ENCODE data around the gene PFN2. TPM values are rescaled to one million over a fixed set of nuclear protein-coding genes. Genes with fewer than 3 reads are reported as not detected.
"Not testable (repeated sequence)": the region's sequence is repeated elsewhere in the genome, so short reads cannot be mapped to it uniquely, and the experiment has no call there.

The PFN2 gene
- total RNA-seq, 1 donor from 2014 or later, result 0.47 TPM

GRCh38 chr3:149963485-149963884 lies 7.2 kb downstream of the PFN2 start:
- no peak overlapping the region for H3K27ac Mint-ChIP-seq
- H3K36me3 Mint-ChIP-seq (ENCODE audit: low read depth), result peaks cover 4% of the 10 kb centered on the region
- no peaks in the 10 kb centered on the region for H3K9me3 Mint-ChIP-seq
- no peak overlapping the region for H3K4me3 Mint-ChIP-seq
- intact Hi-C loops (cut with micrococcal nuclease), result no loop called here
- H3K27me3 Mint-ChIP-seq (ENCODE audit: insufficient read depth), result peaks cover 7% of the 10 kb centered on the region
- peaks cover under 1% of the 10 kb centered on the region for H3K4me1 Mint-ChIP-seq (ENCODE audit: low read depth)
- no peak for DNase-seq (ENCODE audit: low spot score)

- Mint-ChIP-seq H3K27me3 (ENCODE audit: insufficient read depth) (no peaks in the 10 kb centered on the region), H3K4me3 (no peak overlapping the region), H3K27ac (no peak overlapping the region), H3K9me3 (no peaks in the 10 kb centered on the region), H3K4me1 (ENCODE audit: low read depth) (peaks cover 11% of the 10 kb centered on the region), H3K36me3 (ENCODE audit: low read depth) (peaks cover 4% of the 10 kb centered on the region)
- DNase-seq (ENCODE audit: low spot score), result no peak
- intact Hi-C loops (cut with micrococcal nuclease), result no loop called here
Observed at GRCh38 chr3:149959443-149959842, 11.3 kb downstream of the PFN2 start.

- no peaks in the 10 kb centered on the region for H3K27me3 Mint-ChIP-seq (ENCODE audit: insufficient read depth)
- no peak for DNase-seq (ENCODE audit: low spot score)
- intact Hi-C loops (cut with micrococcal nuclease), result loop anchor here (1.0 kb wide), 1 partner anchor 8 kb away; no protein-coding TSS in a partner anchor
- peaks cover 14% of the 10 kb centered on the region for H3K4me1 Mint-ChIP-seq (ENCODE audit: low read depth)
- H3K36me3 Mint-ChIP-seq (ENCODE audit: low read depth), result peaks cover 4% of the 10 kb centered on the region
- no peak overlapping the region for H3K27ac Mint-ChIP-seq
- no peak overlapping the region for H3K4me3 Mint-ChIP-seq
- H3K9me3 Mint-ChIP-seq, result no peaks in the 10 kb centered on the region
Observed at GRCh38 chr3:149958171-149958796, 12.4 kb downstream of the PFN2 start.

- DNase-seq (ENCODE audit: low spot score), result no peak
- Mint-ChIP-seq H3K4me3 (no peak overlapping the region), H3K27me3 (ENCODE audit: insufficient read depth) (no peaks in the 10 kb centered on the region), H3K4me1 (ENCODE audit: low read depth) (peaks cover 14% of the 10 kb centered on the region), H3K36me3 (ENCODE audit: low read depth) (peaks cover 4% of the 10 kb centered on the region), H3K27ac (no peak overlapping the region), H3K9me3 (no peaks in the 10 kb centered on the region)
- intact Hi-C loops (cut with micrococcal nuclease), result loop anchor here (1.0 kb wide), 1 partner anchor 9 kb away; no protein-coding TSS in a partner anchor
Observed at GRCh38 chr3:149957361-149958125, 13.2 kb downstream of the PFN2 start.

- H3K9me3 Mint-ChIP-seq, result no peaks in the 10 kb centered on the region
- H3K36me3 Mint-ChIP-seq (ENCODE audit: low read depth), result peaks cover under 1% of the 10 kb centered on the region
- intact Hi-C loops (cut with micrococcal nuclease), result no loop called here
- H3K4me1 Mint-ChIP-seq (ENCODE audit: low read depth), result peaks cover 14% of the 10 kb centered on the region
- no peak for DNase-seq (ENCODE audit: low spot score)
- H3K4me3 Mint-ChIP-seq, result no peak overlapping the region
- H3K27ac Mint-ChIP-seq, result no peak overlapping the region
- no peaks in the 10 kb centered on the region for H3K27me3 Mint-ChIP-seq (ENCODE audit: insufficient read depth)
Observed at GRCh38 chr3:149955449-149955848, 15.2 kb downstream of the PFN2 start.

GRCh38 chr3:149954812-149955211 lies 15.9 kb downstream of the PFN2 start:
- intact Hi-C loops (cut with micrococcal nuclease), result no loop called here
- Mint-ChIP-seq H3K27me3 (ENCODE audit: insufficient read depth) (no peaks in the 10 kb centered on the region), H3K9me3 (no peaks in the 10 kb centered on the region), H3K27ac (no peak overlapping the region), H3K36me3 (ENCODE audit: low read depth) (no peaks in the 10 kb centered on the region), H3K4me1 (ENCODE audit: low read depth) (peaks cover 14% of the 10 kb centered on the region), H3K4me3 (no peak overlapping the region)
- no peak for DNase-seq (ENCODE audit: low spot score)

GRCh38 chr3:149949181-149949580 lies 21.5 kb downstream of the PFN2 start:
- H3K9me3 Mint-ChIP-seq, result no peaks in the 10 kb centered on the region
- peaks cover under 1% of the 10 kb centered on the region for H3K4me1 Mint-ChIP-seq (ENCODE audit: low read depth)
- intact Hi-C loops (cut with micrococcal nuclease), result no loop called here
- H3K4me3 Mint-ChIP-seq, result no peak overlapping the region
- H3K36me3 Mint-ChIP-seq (ENCODE audit: low read depth), result peaks cover 1% of the 10 kb centered on the region
- DNase-seq (ENCODE audit: low spot score), result no peak
- no peak overlapping the region for H3K27ac Mint-ChIP-seq
- no peaks in the 10 kb centered on the region for H3K27me3 Mint-ChIP-seq (ENCODE audit: insufficient read depth)

GRCh38 chr3:149947231-149947630 lies 23.5 kb downstream of the PFN2 start:
- intact Hi-C loops (cut with micrococcal nuclease), result no loop called here
- DNase-seq (ENCODE audit: low spot score), result no peak
- Mint-ChIP-seq H3K4me1 (ENCODE audit: low read depth) (no peaks in the 10 kb centered on the region), H3K27ac (no peak overlapping the region), H3K4me3 (no peak overlapping the region), H3K36me3 (ENCODE audit: low read depth) (peaks cover 6% of the 10 kb centered on the region), H3K9me3 (no peaks in the 10 kb centered on the region), H3K27me3 (ENCODE audit: insufficient read depth) (no peaks in the 10 kb centered on the region)

GRCh38 chr3:149943966-149944365 lies 26.7 kb downstream of the PFN2 start:
- H3K9me3 Mint-ChIP-seq; DNase-seq (ENCODE audit: low spot score); H3K27ac Mint-ChIP-seq; H3K4me3 Mint-ChIP-seq; H3K27me3 Mint-ChIP-seq (ENCODE audit: insufficient read depth); H3K36me3 Mint-ChIP-seq (ENCODE audit: low read depth); H3K4me1 Mint-ChIP-seq (ENCODE audit: low read depth); intact Hi-C loops (cut with micrococcal nuclease): not testable (repeated sequence)

GRCh38 chr3:149942409-149942808 lies 28.3 kb downstream of the PFN2 start:
- H3K27ac Mint-ChIP-seq, result no peak overlapping the region
- peaks cover 4% of the 10 kb centered on the region for H3K36me3 Mint-ChIP-seq (ENCODE audit: low read depth)
- no peaks in the 10 kb centered on the region for H3K4me1 Mint-ChIP-seq (ENCODE audit: low read depth)
- H3K9me3 Mint-ChIP-seq, result no peaks in the 10 kb centered on the region
- no peak for DNase-seq (ENCODE audit: low spot score)
- H3K4me3 Mint-ChIP-seq, result no peak overlapping the region
- no peaks in the 10 kb centered on the region for H3K27me3 Mint-ChIP-seq (ENCODE audit: insufficient read depth)
- intact Hi-C loops (cut with micrococcal nuclease), result no loop called here

- intact Hi-C loops (cut with micrococcal nuclease), result no loop called here
- Mint-ChIP-seq H3K27ac (no peak overlapping the region), H3K4me3 (no peak overlapping the region), H3K9me3 (no peaks in the 10 kb centered on the region), H3K27me3 (ENCODE audit: insufficient read depth) (no peaks in the 10 kb centered on the region), H3K36me3 (ENCODE audit: low read depth) (peaks cover 4% of the 10 kb centered on the region), H3K4me1 (ENCODE audit: low read depth) (no peaks in the 10 kb centered on the region)
- DNase-seq (ENCODE audit: low spot score), result no peak
Observed at GRCh38 chr3:149941946-149942345, 28.7 kb downstream of the PFN2 start.

GRCh38 chr3:149941186-149941585 lies 29.5 kb downstream of the PFN2 start:
- no peaks in the 10 kb centered on the region for H3K27me3 Mint-ChIP-seq (ENCODE audit: insufficient read depth)
- H3K36me3 Mint-ChIP-seq (ENCODE audit: low read depth), result peaks cover 4% of the 10 kb centered on the region
- DNase-seq (ENCODE audit: low spot score), result no peak
- no peak overlapping the region for H3K4me3 Mint-ChIP-seq
- H3K9me3 Mint-ChIP-seq, result no peaks in the 10 kb centered on the region
- intact Hi-C loops (cut with micrococcal nuclease), result no loop called here
- no peaks in the 10 kb centered on the region for H3K4me1 Mint-ChIP-seq (ENCODE audit: low read depth)
- H3K27ac Mint-ChIP-seq, result no peak overlapping the region

GRCh38 chr3:149938392-149939055 lies 32.2 kb downstream of the PFN2 start:
- DNase-seq (ENCODE audit: low spot score); H3K4me1 Mint-ChIP-seq (ENCODE audit: low read depth); H3K27ac Mint-ChIP-seq; H3K27me3 Mint-ChIP-seq (ENCODE audit: insufficient read depth); H3K4me3 Mint-ChIP-seq; H3K36me3 Mint-ChIP-seq (ENCODE audit: low read depth); H3K9me3 Mint-ChIP-seq: not testable (repeated sequence)
- intact Hi-C loops (cut with micrococcal nuclease), result loop anchor here (10.0 kb wide), 1 partner anchor 556 kb away; no protein-coding TSS in a partner anchor

All from activated T-helper 1 cell treated with anti-CD3 and anti-CD28 coated beads, Interleukin-12 subunit alpha, Interleukin-12 subunit beta, Interleukin-2, Interleukin-4 antibody, amounts not matched to agents 30 ng/mL and 10 ng/mL and 1 ng/mL, durations not matched to agents 14 hours and 24 hours and 36 hours (primary cell).